Fibroblast of villous mesenchyme (primary cell): ENCODE results near the gene KLK15. TPM values are rescaled to one million over a fixed set of nuclear protein-coding genes. Genes with fewer than 3 reads are reported as not detected.

Experiments used
- DNase-seq: peaks from one replicate; pipeline ENCODE4 v3.0.0-alpha.2; 2010; ENCODE audit warnings: low read depth
- H3K4me3 ChIP-seq: 2 replicates; pipeline ENCODE4 v1.5.1; 2011; ENCODE audit warnings: low read depth, mild to moderate bottlenecking, low read length
- total RNA-seq: library from RNA; depleted of rRNA; stranded (reverse); fragments of >200 nt; gene quantifications from 2 replicates; pipeline ENCODE4 v1.2.3, GENCODE V29; 2012
- TF ChIP-seq, protein P1 (sequence below): IDR thresholded peaks from 2 replicates; pipeline ENCODE4 v1.5.1; 2012; ENCODE audit warnings: low read depth, mild to moderate bottlenecking, low read length; ENCODE audit not compliant: insufficient read depth

The KLK15 gene
- total RNA-seq, 1 donor: not detected

DNA sequence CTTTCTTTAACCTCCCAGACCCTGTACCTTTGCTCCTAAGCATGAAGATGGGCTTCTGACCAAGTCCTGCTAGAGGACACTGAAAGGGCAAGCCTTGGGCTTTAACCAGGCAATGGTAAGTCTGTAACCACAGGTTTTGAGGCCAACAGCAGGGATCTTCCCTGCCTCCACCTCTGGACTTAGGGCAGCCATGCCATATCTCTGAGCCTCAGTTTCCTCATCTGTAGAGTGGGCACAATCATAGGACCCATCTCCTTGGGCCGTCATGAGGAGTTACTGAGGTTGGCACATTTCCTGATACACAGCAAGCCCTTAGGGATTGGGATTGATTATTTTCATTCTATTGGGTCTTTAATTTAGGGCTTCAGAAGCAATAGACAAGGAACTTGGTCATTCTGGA, 24.5 kb downstream of the KLK15 start:
- H3K4me3 ChIP-seq: no peak overlapping the region
- DNase-seq: no peak
- TF ChIP-seq, protein P1, sequence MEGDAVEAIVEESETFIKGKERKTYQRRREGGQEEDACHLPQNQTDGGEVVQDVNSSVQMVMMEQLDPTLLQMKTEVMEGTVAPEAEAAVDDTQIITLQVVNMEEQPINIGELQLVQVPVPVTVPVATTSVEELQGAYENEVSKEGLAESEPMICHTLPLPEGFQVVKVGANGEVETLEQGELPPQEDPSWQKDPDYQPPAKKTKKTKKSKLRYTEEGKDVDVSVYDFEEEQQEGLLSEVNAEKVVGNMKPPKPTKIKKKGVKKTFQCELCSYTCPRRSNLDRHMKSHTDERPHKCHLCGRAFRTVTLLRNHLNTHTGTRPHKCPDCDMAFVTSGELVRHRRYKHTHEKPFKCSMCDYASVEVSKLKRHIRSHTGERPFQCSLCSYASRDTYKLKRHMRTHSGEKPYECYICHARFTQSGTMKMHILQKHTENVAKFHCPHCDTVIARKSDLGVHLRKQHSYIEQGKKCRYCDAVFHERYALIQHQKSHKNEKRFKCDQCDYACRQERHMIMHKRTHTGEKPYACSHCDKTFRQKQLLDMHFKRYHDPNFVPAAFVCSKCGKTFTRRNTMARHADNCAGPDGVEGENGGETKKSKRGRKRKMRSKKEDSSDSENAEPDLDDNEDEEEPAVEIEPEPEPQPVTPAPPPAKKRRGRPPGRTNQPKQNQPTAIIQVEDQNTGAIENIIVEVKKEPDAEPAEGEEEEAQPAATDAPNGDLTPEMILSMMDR: no peak

GRCh38 chr19:50804420-50805272, 28.7 kb downstream of the KLK15 start:
- peak; percentile 99 for DNase-seq
- H3K4me3 ChIP-seq: peak overlapping the region; percentile 99
- TF ChIP-seq, protein P1: no peak

DNA sequence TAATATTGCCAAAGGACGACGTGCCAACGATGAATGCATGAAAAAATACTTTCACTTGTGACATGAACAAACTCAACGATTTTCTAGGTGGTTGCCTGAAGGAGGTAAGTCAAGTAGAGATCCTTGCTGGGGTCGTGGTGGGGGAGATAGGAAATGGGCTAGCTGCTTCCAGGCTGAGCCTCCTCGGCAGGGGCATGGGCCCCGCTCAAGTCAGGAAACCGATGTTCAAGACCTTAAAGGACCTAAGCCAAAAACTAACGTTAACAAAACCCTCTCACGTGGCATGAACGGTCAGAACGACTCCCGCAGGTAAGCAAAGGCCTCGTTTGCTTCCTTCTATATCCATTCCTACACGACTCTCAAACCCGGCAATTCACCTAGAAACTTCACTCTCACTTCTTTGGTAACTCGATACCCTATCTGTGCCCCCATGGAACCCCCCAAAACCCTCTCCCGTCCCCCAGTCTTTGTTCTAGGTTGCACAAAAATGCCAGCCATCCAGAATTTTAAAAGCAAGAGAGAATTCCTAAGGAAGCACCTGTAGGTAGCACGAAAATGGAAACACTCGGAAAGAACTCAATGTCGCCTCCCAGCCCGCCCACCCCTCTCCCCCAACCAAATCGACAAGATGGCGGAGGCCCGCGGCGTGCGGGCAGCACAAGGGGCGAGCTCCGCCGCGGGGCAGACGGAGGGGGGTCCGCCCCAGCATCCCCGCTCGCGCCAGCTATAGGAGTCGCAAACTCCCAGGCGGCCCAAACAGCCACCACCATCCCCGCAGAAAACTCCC, 29.5 kb downstream of the KLK15 start:
- H3K4me3 ChIP-seq: peak overlapping the region; percentile 99
- DNase-seq: peak; percentile 18
- TF ChIP-seq, protein P1: no peak

DNA sequence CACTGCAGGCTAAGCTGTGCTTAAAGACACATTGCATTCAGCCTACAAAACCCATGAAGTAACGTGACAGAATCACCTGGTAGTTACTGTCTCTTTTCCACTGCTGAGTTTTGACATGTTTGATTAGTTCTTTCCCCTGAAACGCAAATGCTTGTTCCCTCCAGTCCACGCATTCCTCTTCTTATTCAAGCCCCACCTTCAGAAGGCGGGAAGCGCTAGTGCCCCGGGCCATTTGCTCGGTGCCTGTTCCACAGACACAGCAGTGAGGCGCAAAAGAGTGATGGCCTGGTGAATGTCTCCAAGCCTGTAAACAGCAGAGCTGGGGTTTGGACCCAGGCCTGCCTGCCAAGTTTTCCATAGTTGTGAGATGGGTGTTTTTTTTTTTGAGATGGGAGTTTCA, 32.3 kb downstream of the KLK15 start:
- no peak for DNase-seq
- no peak overlapping the region for H3K4me3 ChIP-seq
- TF ChIP-seq, protein P1: no peak

GRCh38 chr19:50799547-50799851, 33.9 kb downstream of the KLK15 start:
- TF ChIP-seq, protein P1: no peak
- DNase-seq: no peak
- no peak overlapping the region for H3K4me3 ChIP-seq

GRCh38 chr19:50798659-50799546, 34.5 kb downstream of the KLK15 start:
- TF ChIP-seq, protein P1: no peak
- H3K4me3 ChIP-seq: no peak overlapping the region
- DNase-seq: no peak
